Fibroblast of the aortic adventitia (primary cell): ENCODE data around the gene VPREB1. TPM values are rescaled to one million over a fixed set of nuclear protein-coding genes. Genes with fewer than 3 reads are reported as not detected.

Experiments
- DNase-seq: peaks from one replicate; pipeline ENCODE4 v3.0.0-alpha.2; 2010; ENCODE audit warnings: low read depth
- H3K4me3 ChIP-seq: 2 replicates; pipeline ENCODE4 v1.5.1; 2011; ENCODE audit warnings: low read depth, mild to moderate bottlenecking, control low read depth, low read length, moderate library complexity
- total RNA-seq: library from RNA; depleted of rRNA; stranded (reverse); fragments of >200 nt; gene quantifications from 2 replicates; pipeline ENCODE4 v1.2.3, GENCODE V29; 2012; ENCODE audit warnings: low replicate concordance
- TF ChIP-seq, protein P1 (sequence below): IDR thresholded peaks from 2 replicates; pipeline ENCODE4 v1.5.1; 2011; ENCODE audit warnings: mild to moderate bottlenecking, low read length, control low read depth, inconsistent platforms; ENCODE audit not compliant: insufficient read depth

Gene VPREB1
- total RNA-seq, 1 donor, result not detected

DNA sequence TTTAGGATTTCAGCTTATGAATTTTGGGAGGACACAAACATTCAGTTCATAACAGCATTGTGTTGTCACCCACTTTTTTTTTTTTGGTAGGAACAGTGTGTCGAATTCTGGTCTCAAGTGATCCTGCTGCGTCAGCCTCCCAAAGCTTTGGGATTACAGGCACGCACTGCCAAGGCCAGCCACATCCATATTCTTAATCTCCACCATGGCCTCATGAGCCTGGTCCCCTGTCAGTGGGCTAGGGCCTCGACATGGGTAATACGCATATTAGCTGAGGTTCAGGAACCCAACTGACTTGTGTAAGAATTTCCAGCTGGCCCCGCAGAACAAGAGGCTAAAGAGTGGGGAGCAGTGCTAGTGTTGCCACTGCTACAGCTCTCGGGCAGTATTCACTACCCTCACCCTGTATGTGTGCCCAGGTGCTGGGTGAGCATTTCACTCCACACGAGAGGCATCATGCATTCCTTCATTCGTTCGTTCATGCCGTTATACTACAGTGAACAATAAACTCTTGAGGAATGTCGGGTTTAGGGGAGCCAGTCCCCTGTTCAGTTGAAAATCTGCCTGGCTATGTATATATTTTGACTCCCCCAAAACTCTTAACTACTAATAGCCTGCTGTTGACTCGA lies 5.2 kb upstream of the VPREB1 start:
- TF ChIP-seq, protein P1, sequence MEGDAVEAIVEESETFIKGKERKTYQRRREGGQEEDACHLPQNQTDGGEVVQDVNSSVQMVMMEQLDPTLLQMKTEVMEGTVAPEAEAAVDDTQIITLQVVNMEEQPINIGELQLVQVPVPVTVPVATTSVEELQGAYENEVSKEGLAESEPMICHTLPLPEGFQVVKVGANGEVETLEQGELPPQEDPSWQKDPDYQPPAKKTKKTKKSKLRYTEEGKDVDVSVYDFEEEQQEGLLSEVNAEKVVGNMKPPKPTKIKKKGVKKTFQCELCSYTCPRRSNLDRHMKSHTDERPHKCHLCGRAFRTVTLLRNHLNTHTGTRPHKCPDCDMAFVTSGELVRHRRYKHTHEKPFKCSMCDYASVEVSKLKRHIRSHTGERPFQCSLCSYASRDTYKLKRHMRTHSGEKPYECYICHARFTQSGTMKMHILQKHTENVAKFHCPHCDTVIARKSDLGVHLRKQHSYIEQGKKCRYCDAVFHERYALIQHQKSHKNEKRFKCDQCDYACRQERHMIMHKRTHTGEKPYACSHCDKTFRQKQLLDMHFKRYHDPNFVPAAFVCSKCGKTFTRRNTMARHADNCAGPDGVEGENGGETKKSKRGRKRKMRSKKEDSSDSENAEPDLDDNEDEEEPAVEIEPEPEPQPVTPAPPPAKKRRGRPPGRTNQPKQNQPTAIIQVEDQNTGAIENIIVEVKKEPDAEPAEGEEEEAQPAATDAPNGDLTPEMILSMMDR, result no peak
- no peak overlapping the region for H3K4me3 ChIP-seq
- no peak for DNase-seq

DNA sequence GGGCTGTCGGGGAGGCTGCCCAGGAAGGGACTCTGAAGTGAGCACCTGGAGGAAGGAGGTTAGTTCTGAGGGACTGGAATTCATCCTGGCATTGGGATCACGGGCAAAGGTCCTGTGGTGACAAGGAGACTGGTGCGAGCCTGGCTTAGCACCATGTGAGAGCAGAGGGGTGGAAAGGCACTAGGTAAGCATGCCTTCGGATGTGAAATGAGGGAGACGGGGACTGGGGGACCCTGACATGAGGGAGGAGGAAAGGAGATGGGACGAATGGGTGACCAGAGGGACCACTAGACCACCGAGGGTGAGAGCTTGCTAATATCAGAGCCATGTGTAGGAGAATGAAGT lies 3.1 kb upstream of the VPREB1 start:
- no peak for DNase-seq
- TF ChIP-seq, protein P1, result no peak
- H3K4me3 ChIP-seq, result no peak overlapping the region

DNA sequence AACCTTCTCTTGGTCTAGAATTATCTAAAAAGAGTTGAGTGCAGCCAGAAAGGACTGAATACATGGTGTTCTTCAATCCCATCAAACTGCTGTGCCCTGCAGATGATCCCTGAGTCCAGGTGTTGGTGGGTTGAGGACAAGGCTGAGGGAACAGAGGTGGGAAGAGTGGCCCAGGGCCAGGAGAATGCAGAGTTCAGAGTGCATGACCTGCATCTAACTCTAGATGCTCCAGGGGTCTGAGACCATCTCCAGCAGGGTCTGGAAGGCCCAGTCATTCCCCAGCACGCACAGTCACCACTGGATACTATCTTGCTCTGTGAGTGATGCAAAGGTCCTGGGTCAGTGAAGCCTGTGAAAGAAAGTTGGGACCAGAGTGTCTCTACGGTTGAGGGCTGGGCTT lies 2.1 kb upstream of the VPREB1 start:
- no peak overlapping the region for H3K4me3 ChIP-seq
- DNase-seq, result no peak
- TF ChIP-seq, protein P1, result no peak

DNA sequence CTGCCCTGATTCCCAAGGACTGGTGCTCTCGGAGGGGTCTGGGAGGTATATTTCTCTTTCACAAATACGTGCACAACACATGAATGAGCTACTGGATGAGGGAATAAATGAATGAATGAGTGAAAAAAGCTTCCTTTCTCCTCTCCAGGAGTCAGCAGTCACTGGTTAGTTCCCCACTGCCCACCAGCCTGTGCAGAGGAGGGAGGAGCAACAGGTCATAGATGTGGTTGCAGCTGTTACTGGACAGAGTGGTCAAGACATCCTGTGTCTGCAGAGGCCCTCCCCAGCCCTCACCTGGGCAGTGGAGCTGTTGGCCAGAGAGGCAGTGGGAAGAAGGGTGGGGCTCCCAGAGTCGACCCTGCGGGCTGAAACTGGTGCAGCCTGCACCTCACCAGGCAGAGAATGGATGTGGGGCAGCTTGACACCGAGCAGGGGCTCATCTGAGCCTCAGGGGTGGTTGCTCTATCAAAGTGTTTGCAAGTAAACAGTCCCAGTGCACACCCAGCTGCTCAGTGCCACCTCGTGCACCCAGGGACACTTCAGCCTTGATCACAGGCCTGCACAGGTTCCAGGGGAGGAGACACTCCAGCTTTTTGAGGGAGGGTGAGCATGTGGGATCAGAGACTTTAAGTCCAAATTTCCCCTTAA lies 1.4 kb upstream of the VPREB1 start:
- H3K4me3 ChIP-seq, result no peak overlapping the region
- no peak for DNase-seq
- TF ChIP-seq, protein P1, result no peak

DNA sequence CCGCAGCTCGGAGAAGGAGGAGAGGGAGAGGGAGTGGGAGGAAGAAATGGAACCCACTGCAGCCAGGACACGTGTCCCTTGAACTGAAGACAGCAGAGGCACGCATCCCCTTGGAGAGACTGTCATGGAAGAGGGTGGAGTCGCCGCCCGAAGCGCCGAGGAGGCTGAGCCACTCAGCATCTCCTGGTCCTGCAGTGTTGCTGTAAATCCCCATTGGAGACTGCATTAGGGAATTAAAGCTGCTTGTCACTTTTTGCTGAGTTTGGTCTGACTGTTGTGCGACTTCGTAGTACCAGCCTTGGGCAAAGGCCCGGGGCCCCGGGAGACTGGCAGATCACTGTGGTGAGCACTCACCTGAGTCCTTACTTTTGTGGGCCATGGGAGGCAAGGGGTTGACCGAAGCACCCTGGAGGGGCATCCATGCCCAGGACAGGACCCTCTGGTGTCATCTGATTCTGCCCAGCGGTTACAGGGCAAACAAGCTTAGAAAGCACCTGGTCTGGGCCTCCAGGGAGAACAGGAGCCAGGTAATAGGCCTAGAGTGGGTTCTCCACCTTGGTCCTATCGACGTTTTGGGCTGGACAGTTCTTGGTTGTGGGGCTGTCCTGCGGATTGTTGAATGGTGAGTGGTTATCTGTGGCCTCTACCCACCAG lies 797 bp downstream of the VPREB1 start:
- DNase-seq, result no peak
- TF ChIP-seq, protein P1, result no peak
- no peak overlapping the region for H3K4me3 ChIP-seq

DNA sequence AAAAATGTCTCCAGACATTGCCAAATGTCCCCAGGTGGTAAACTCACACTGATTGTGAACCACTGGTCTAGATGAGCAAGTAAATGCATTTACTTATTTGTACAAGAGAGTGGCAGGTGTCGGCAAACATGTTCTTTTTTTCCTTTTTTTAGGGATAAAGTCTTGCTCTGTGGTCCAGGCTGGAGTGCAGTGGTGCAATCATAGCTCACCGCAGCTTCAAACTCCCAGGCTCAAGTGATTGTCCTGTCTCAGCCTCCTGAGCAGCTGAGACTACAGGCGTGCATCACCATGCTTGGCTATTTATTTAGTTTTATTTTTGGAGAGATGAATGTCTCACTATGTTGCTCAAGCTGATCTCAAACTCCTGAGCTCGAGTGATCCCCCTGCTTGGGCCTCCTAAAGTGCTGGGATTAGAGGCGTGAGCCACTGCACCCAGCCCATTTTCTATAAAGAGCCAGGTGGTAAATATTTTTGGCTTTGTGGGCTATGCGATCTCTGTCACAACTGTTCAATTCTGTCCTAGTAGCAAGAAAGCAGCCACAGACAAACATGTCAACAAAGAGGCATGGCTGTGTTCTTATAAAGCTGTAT lies 1.4 kb downstream of the VPREB1 start:
- TF ChIP-seq, protein P1, result no peak
- DNase-seq, result no peak

More for the DNA sequence above, 1.4 kb downstream of the VPREB1 start:
- H3K4me3 ChIP-seq, result no peak overlapping the region
